WTC11 (cell line): ENCODE results near the gene LPGAT1. TPM values are rescaled to one million over a fixed set of nuclear protein-coding genes. Genes with fewer than 3 reads are reported as not detected.

Experiments
- ATAC-seq: fragments of 200-7000 bp; cut with Tn5 transposase; 2 replicates; pipeline ENCODE4 v1.10.0; 2021; ENCODE audit warnings: mild to moderate bottlenecking, moderate library complexity
- CTCF ChIA-PET: fragments of 300-600 bp; sonication (Branson Sonifier 250); formaldehyde crosslinking; loops from one replicate; lab custom pipeline; 2021; ENCODE audit warnings: antibody characterized with exemption; lab: Charles Lee
- POLR2A ChIA-PET: fragments of 350-600 bp; sonication (Branson Sonifier 250); formaldehyde crosslinking; loops from one replicate; lab custom pipeline; 2021; ENCODE audit warnings: antibody characterized with exemption; lab: Charles Lee
- DNase-seq: peaks from one replicate; pipeline ENCODE4 v3.0.0; 2021; ENCODE audit warnings: low spot score
- H3K27ac Mint-ChIP-seq: 2 replicates; pipeline ENCODE4 v1.8.0; 2021; ENCODE audit warnings: mixed read lengths
- H3K27me3 Mint-ChIP-seq: 2 replicates; pipeline ENCODE4 v1.8.0; 2021; ENCODE audit warnings: low read depth, mild to moderate bottlenecking, moderate library complexity, mixed read lengths
- H3K36me3 Mint-ChIP-seq: 2 replicates; pipeline ENCODE4 v1.8.0; 2021; ENCODE audit warnings: mixed read lengths
- H3K4me1 Mint-ChIP-seq: 2 replicates; pipeline ENCODE4 v1.8.0; 2022; ENCODE audit warnings: mixed read lengths
- H3K4me3 Mint-ChIP-seq: 2 replicates; pipeline ENCODE4 v1.8.0; 2021; ENCODE audit warnings: mild to moderate bottlenecking, moderate library complexity, mixed read lengths
- H3K9me3 Mint-ChIP-seq: 2 replicates; pipeline ENCODE4 v1.8.0; 2021; ENCODE audit warnings: mixed read lengths
- CREB1 ChIP-seq: sonication (generic); formaldehyde crosslinking; IDR thresholded peaks from 2 replicates; pipeline ENCODE4 v1.8.0; 2023; ENCODE audit warnings: mild to moderate bottlenecking, missing genetic modification reagents
- MAX ChIP-seq: sonication (generic); formaldehyde crosslinking; IDR thresholded peaks from 2 replicates; pipeline ENCODE4 v1.8.0; 2022; ENCODE audit warnings: mild to moderate bottlenecking, missing genetic modification reagents
- MYBL2 ChIP-seq: sonication (generic); formaldehyde crosslinking; IDR thresholded peaks from 2 replicates; pipeline ENCODE4 v1.8.1; 2023; ENCODE audit warnings: mild to moderate bottlenecking, moderate library complexity, missing genetic modification reagents
- NFATC4 ChIP-seq: fragments of 250-450 bp; sonication (Bioruptor Pico); IDR thresholded peaks from 2 replicates; pipeline ENCODE4 v1.9.0; 2021; ENCODE audit warnings: mild to moderate bottlenecking
- NR1H2 ChIP-seq: sonication (generic); formaldehyde crosslinking; IDR thresholded peaks from 2 replicates; pipeline ENCODE4 v1.9.0; 2021; ENCODE audit warnings: mild to moderate bottlenecking, moderate library complexity, missing genetic modification reagents
- PREB ChIP-seq: sonication (generic); formaldehyde crosslinking; IDR thresholded peaks from 2 replicates; pipeline ENCODE4 v1.8.1; 2022; ENCODE audit warnings: mild to moderate bottlenecking, missing genetic modification reagents, moderate library complexity, borderline replicate concordance
- PRRX2 ChIP-seq: fragments of 250-450 bp; sonication (Bioruptor Pico); IDR thresholded peaks from 2 replicates; pipeline ENCODE4 v1.8.0; 2021; ENCODE audit warnings: mild to moderate bottlenecking
- SMAD4 ChIP-seq: sonication (generic); formaldehyde crosslinking; IDR thresholded peaks from 2 replicates; pipeline ENCODE4 v1.8.0; 2022; ENCODE audit warnings: mild to moderate bottlenecking, missing genetic modification reagents
- TCF7 ChIP-seq: sonication (generic); formaldehyde crosslinking; IDR thresholded peaks from 2 replicates; pipeline ENCODE4 v1.8.0; 2022; ENCODE audit warnings: mild to moderate bottlenecking, low read depth, missing genetic modification reagents, moderate library complexity
- TEAD4 ChIP-seq: sonication (generic); formaldehyde crosslinking; IDR thresholded peaks from 2 replicates; pipeline ENCODE4 v1.8.0; 2022; ENCODE audit warnings: mild to moderate bottlenecking, missing genetic modification reagents
- TP53 ChIP-seq: sonication (generic); formaldehyde crosslinking; IDR thresholded peaks from 2 replicates; pipeline ENCODE4 v1.8.1; 2023; ENCODE audit warnings: mild to moderate bottlenecking, missing genetic modification reagents
- ZNF138 ChIP-seq: sonication (generic); formaldehyde crosslinking; conservative IDR thresholded peaks from 2 replicates; pipeline ENCODE4 v1.8.1; 2022; ENCODE audit warnings: mild to moderate bottlenecking, moderate library complexity, missing genetic modification reagents
- ZNF263 ChIP-seq: sonication (generic); formaldehyde crosslinking; IDR thresholded peaks from 2 replicates; pipeline ENCODE4 v1.8.1; 2022; ENCODE audit warnings: low read depth, mild to moderate bottlenecking, moderate library complexity, missing genetic modification reagents
- ZNF396 ChIP-seq: fragments of 250-450 bp; sonication (Bioruptor Pico); IDR thresholded peaks from 2 replicates; pipeline ENCODE4 v1.8.0; 2021; ENCODE audit warnings: mild to moderate bottlenecking, moderate library complexity, borderline replicate concordance
- total RNA-seq: library from RNA; stranded (reverse); gene quantifications from 3 replicates; pipeline ENCODE4 v1.2.3, GENCODE V29; 2021
- TF ChIP-seq, protein P1 (sequence below): sonication (generic); formaldehyde crosslinking; IDR thresholded peaks from 2 replicates; pipeline ENCODE4 v1.8.1; 2022; ENCODE audit warnings: mild to moderate bottlenecking, moderate library complexity, missing genetic modification reagents
- TF ChIP-seq, protein P2 (sequence below): sonication (generic); formaldehyde crosslinking; conservative IDR thresholded peaks from 2 replicates; pipeline ENCODE4 v1.8.1; 2022; ENCODE audit warnings: mild to moderate bottlenecking, missing genetic modification reagents
- TF ChIP-seq, protein P3 (sequence below): fragments of 250-450 bp; sonication (Bioruptor Pico); IDR thresholded peaks from 2 replicates; pipeline ENCODE4 v1.9.0; 2021; ENCODE audit warnings: mild to moderate bottlenecking, borderline replicate concordance
- TF ChIP-seq, protein P4 (sequence below): fragments of 250-450 bp; sonication (Bioruptor Pico); conservative IDR thresholded peaks from 2 replicates; pipeline ENCODE4 v1.9.0; 2021; ENCODE audit warnings: mild to moderate bottlenecking

The LPGAT1 gene
- total RNA-seq, 1 experiment from 2014 or later: 15.1 TPM

DNA sequence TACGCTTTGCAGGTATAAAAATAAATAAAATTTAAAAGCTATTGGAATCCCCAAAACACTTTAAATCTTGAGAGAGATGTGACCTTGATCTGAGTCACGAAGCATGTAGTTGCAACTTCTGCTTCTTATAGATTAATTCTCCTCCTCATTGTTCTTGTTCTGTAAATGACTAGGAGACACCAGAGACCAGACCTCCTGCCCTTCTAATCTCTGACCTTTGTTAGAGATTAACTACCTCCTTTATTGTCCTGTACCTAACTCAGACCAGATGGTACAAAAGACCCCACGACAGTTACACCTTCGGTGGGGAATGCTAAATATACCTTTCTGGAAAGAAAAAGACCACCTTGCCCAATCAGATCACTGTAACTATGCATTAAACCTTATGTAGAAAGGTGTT, 78.2 kb downstream of the LPGAT1 start:
- POLR2A ChIA-PET: no interaction called here
- peaks cover 2% of the 10 kb centered on the region for H3K9me3 Mint-ChIP-seq
- no peak for DNase-seq
- TF ChIP-seq, protein P1, sequence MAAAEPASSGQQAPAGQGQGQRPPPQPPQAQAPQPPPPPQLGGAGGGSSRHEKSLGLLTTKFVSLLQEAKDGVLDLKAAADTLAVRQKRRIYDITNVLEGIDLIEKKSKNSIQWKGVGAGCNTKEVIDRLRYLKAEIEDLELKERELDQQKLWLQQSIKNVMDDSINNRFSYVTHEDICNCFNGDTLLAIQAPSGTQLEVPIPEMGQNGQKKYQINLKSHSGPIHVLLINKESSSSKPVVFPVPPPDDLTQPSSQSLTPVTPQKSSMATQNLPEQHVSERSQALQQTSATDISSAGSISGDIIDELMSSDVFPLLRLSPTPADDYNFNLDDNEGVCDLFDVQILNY (CRISPR knock-in tag): no peak
- TF ChIP-seq, protein P2, sequence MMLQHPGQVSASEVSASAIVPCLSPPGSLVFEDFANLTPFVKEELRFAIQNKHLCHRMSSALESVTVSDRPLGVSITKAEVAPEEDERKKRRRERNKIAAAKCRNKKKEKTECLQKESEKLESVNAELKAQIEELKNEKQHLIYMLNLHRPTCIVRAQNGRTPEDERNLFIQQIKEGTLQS: no peak
- TF ChIP-seq MAX (CRISPR knock-in tag) (no peak), MYBL2 (CRISPR knock-in tag) (no peak)
- TF ChIP-seq, all 79 proteins: peak for 0
- no peak overlapping the region for H3K4me3 Mint-ChIP-seq
- no peaks in the 10 kb centered on the region for H3K27me3 Mint-ChIP-seq
- no peak for ATAC-seq
- CTCF ChIA-PET: no interaction called here
- peaks cover 9% of the 10 kb centered on the region for H3K4me1 Mint-ChIP-seq
- no peak overlapping the region for H3K27ac Mint-ChIP-seq
- H3K36me3 Mint-ChIP-seq: peaks cover 1% of the 10 kb centered on the region

DNA sequence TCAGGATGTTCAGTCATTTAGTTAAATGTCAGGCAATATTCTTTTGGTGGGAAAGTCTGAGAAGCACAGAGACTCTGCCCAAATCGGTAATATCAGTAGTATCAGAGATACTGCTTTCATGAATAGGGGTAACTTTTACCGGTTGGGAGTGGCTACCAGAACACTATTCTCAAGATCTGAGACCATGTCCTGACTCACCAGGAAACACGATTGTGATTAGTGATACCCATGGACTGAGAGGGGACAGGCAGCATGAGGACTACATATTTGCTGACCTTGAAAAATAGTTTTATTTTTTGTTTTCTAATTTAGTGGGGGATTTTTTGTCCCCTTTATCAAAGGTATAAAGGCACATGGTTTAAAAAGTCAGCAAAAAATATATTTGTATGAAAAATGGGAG, 79.1 kb downstream of the LPGAT1 start:
- H3K4me3 Mint-ChIP-seq: no peak overlapping the region
- no peaks in the 10 kb centered on the region for H3K36me3 Mint-ChIP-seq
- H3K9me3 Mint-ChIP-seq: no peaks in the 10 kb centered on the region
- peaks cover 9% of the 10 kb centered on the region for H3K4me1 Mint-ChIP-seq
- no peak for ATAC-seq
- ChIA-PET POLR2A (no interaction called here), CTCF (no interaction called here)
- H3K27me3 Mint-ChIP-seq: no peaks in the 10 kb centered on the region
- no peak overlapping the region for H3K27ac Mint-ChIP-seq
- no peak for DNase-seq
- TF ChIP-seq ZNF263 (CRISPR knock-in tag): no peak

DNA sequence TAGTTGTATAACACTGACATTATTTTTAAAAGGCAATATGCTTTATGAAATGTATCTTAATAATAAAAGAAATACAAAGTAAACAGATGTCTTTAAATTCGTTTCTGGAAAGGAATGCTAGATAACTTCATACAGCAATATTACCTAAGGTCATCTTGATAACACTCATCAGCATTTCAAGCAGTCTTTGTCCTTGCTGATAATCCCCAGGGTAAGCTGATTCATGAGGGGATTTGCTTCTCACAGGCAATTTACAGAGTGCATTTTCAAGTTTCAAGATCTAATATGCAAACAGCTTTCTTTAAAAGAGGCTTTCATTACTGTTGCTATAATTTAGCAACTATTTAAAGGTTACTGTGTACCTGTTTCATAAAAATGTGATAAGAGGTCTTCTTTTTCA, 80.0 kb downstream of the LPGAT1 start:
- Mint-ChIP-seq H3K4me3 (no peak overlapping the region), H3K27ac (no peak overlapping the region), H3K9me3 (no peaks in the 10 kb centered on the region), H3K27me3 (no peaks in the 10 kb centered on the region), H3K4me1 (peaks cover 9% of the 10 kb centered on the region), H3K36me3 (no peaks in the 10 kb centered on the region)
- TF ChIP-seq PRRX2 (CRISPR knock-in tag) (no peak), NR1H2 (no peak), ZNF396 (no peak), CREB1 (no peak), ZNF138 (no peak), SMAD4 (CRISPR knock-in tag) (no peak), TP53 (CRISPR knock-in tag) (no peak), PREB (CRISPR knock-in tag) (no peak), TCF7 (no peak), ZNF263 (CRISPR knock-in tag) (no peak)
- TF ChIP-seq, protein P2: no peak
- ChIA-PET POLR2A (no interaction called here), CTCF (no interaction called here)
- DNase-seq (no peak), ATAC-seq (no peak)

DNA sequence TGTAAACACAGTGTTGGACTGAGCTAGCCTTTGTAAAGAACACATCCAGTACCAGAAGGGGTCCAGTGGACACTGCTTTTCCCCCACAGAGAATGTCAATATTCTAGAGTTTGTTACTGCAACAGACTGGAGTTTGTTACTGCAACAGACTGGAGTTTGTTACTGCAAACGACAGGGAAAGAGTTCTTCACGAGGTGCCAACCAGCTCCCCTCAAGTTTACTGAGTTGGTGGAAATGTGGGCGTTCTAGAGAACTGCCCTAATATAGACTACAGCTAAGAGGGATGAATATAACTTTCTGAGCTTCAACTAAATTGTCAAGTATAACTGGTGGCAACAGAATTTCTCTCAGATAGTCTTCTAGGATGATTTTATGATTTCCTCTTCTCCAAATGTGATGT, 81.3 kb downstream of the LPGAT1 start:
- DNase-seq (no peak), ATAC-seq (no peak)
- CTCF ChIA-PET: interaction anchor here (1.0 kb wide), 1 partner anchor 51 kb away, joined by 4 read pairs; no protein-coding TSS in a partner anchor
- Mint-ChIP-seq H3K27me3 (no peaks in the 10 kb centered on the region), H3K27ac (no peak overlapping the region), H3K36me3 (no peaks in the 10 kb centered on the region), H3K4me3 (no peak overlapping the region), H3K4me1 (peaks cover 9% of the 10 kb centered on the region), H3K9me3 (no peaks in the 10 kb centered on the region)
- TF ChIP-seq TEAD4 (no peak), PREB (CRISPR knock-in tag) (no peak), NFATC4 (CRISPR knock-in tag) (no peak)
- TF ChIP-seq, protein P3, sequence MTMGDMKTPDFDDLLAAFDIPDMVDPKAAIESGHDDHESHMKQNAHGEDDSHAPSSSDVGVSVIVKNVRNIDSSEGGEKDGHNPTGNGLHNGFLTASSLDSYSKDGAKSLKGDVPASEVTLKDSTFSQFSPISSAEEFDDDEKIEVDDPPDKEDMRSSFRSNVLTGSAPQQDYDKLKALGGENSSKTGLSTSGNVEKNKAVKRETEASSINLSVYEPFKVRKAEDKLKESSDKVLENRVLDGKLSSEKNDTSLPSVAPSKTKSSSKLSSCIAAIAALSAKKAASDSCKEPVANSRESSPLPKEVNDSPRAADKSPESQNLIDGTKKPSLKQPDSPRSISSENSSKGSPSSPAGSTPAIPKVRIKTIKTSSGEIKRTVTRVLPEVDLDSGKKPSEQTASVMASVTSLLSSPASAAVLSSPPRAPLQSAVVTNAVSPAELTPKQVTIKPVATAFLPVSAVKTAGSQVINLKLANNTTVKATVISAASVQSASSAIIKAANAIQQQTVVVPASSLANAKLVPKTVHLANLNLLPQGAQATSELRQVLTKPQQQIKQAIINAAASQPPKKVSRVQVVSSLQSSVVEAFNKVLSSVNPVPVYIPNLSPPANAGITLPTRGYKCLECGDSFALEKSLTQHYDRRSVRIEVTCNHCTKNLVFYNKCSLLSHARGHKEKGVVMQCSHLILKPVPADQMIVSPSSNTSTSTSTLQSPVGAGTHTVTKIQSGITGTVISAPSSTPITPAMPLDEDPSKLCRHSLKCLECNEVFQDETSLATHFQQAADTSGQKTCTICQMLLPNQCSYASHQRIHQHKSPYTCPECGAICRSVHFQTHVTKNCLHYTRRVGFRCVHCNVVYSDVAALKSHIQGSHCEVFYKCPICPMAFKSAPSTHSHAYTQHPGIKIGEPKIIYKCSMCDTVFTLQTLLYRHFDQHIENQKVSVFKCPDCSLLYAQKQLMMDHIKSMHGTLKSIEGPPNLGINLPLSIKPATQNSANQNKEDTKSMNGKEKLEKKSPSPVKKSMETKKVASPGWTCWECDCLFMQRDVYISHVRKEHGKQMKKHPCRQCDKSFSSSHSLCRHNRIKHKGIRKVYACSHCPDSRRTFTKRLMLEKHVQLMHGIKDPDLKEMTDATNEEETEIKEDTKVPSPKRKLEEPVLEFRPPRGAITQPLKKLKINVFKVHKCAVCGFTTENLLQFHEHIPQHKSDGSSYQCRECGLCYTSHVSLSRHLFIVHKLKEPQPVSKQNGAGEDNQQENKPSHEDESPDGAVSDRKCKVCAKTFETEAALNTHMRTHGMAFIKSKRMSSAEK (CRISPR knock-in tag): no peak
- TF ChIP-seq, protein P4, sequence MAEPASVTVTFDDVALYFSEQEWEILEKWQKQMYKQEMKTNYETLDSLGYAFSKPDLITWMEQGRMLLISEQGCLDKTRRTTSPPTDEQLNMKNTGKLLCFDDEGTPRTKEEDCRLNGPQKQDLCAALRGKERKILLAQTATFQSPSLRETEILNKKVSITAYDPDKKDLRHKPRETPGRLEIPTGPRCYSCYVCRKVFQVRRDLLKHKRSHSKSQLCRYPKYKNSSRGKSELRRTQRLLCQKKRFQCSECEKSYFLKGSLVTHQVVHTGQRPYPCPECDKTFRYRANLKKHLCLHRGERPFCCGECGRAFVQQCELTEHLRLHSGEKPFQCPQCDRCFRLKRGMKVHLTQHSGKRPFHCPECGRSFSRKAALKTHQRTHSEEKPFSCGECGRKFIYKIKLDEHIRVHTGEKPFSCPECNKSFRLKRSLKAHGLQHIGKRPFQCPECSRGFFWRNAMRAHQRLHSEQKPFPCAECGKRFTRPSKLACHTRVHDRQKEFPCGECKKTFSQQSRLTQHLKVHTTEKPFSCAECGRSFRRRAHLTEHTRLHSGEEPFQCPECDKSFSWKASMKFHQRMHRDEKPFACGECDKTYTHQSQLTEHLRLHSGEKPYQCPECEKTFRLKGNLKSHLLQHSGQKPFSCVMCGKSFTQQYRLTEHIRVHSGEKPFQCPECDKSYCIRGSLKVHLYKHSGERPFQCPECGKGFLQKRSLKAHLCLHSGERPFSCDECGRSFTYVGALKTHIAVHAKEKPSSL: no peak
- POLR2A ChIA-PET: no interaction called here
